Trophoblast cell (in vitro differentiated cells and primary cell): ENCODE results near the gene CR2.

Experiments
- DNase-seq, 2 donors: peaks; one replicate each; pipeline ENCODE4 v3.0.0-alpha.2; 2016
- H2AFZ ChIP-seq: 2 replicates; pipeline ENCODE4 v1.6.1; 2013; ENCODE audit warnings: low read length, moderate library complexity, mild to moderate bottlenecking; ENCODE audit not compliant: insufficient read depth, poor library complexity
- H2AK5ac ChIP-seq: 2 replicates; pipeline ENCODE4 v1.6.1; 2013; ENCODE audit warnings: mild to moderate bottlenecking, low read length
- H2BK120ac ChIP-seq: 2 replicates; pipeline ENCODE4 v1.6.1; 2013; ENCODE audit warnings: low read length, mild to moderate bottlenecking, moderate library complexity; ENCODE audit not compliant: insufficient read depth, poor library complexity
- H2BK12ac ChIP-seq: 2 replicates; pipeline ENCODE4 v1.6.1; 2013; ENCODE audit warnings: mild to moderate bottlenecking, low read length, moderate library complexity
- H2BK5ac ChIP-seq: 2 replicates; pipeline ENCODE4 v1.6.1; 2013; ENCODE audit warnings: low read length, low read depth, moderate library complexity, mild to moderate bottlenecking; ENCODE audit not compliant: poor library complexity
- H3K14ac ChIP-seq: 2 replicates; pipeline ENCODE4 v1.6.1; 2013; ENCODE audit warnings: mild to moderate bottlenecking, low read length
- H3K18ac ChIP-seq: 2 replicates; pipeline ENCODE4 v1.6.1; 2013; ENCODE audit warnings: mild to moderate bottlenecking, low read length
- H3K23ac ChIP-seq: 2 replicates; pipeline ENCODE4 v1.6.1; 2013; ENCODE audit warnings: low read length
- H3K27ac ChIP-seq: 2 replicates; pipeline ENCODE4 v1.5.1; 2013; ENCODE audit warnings: low read depth, mild to moderate bottlenecking, inconsistent platforms, low read length, moderate library complexity
- H3K27me3 ChIP-seq: 2 replicates; pipeline ENCODE4 v1.6.1; 2013; ENCODE audit warnings: inconsistent platforms, mild to moderate bottlenecking, low read length, moderate library complexity; ENCODE audit not compliant: insufficient read depth
- H3K36me3 ChIP-seq, 2 experiments: 1 replicate in 1 of 2; 2 replicates in 1 of 2; pipeline ENCODE4 v1.6.1; 2013; ENCODE audit warnings: low read length in 2 of 2, mild to moderate bottlenecking in 2 of 2, moderate library complexity in 1 of 2; ENCODE audit not compliant: insufficient read depth in 2 of 2, control insufficient read depth in 1 of 2
- H3K4ac ChIP-seq: 2 replicates; pipeline ENCODE4 v1.6.1; 2013; ENCODE audit warnings: low read depth, mild to moderate bottlenecking, low read length, moderate library complexity
- H3K4me1 ChIP-seq, 2 experiments: 1 replicate in 1 of 2; 2 replicates in 1 of 2; pipeline ENCODE4 v1.6.1; 2013; ENCODE audit warnings: low read length in 2 of 2, mild to moderate bottlenecking in 2 of 2, moderate library complexity in 1 of 2; ENCODE audit not compliant: insufficient read depth in 2 of 2, control insufficient read depth in 1 of 2
- H3K4me2 ChIP-seq: 2 replicates; pipeline ENCODE4 v1.6.1; 2013; ENCODE audit warnings: inconsistent platforms, mild to moderate bottlenecking, low read length, moderate library complexity
- H3K4me3 ChIP-seq: 2 replicates; pipeline ENCODE4 v1.5.1; 2013; ENCODE audit warnings: mild to moderate bottlenecking, low read depth, low read length, inconsistent platforms
- H3K79me1 ChIP-seq: one replicate; pipeline ENCODE4 v1.6.1; 2013; ENCODE audit warnings: low read length
- H3K79me2 ChIP-seq: 2 replicates; pipeline ENCODE4 v1.6.1; 2013; ENCODE audit warnings: low read length, mild to moderate bottlenecking; ENCODE audit not compliant: control insufficient read depth, insufficient read depth, poor library complexity
- H3K9ac ChIP-seq: 2 replicates; pipeline ENCODE4 v1.6.1; 2013; ENCODE audit warnings: mild to moderate bottlenecking, low read length
- H3K9me3 ChIP-seq: 2 replicates; pipeline ENCODE4 v1.6.1; 2013; ENCODE audit warnings: low read depth, mild to moderate bottlenecking, control low read depth, inconsistent platforms, low read length; ENCODE audit not compliant: insufficient read depth
- H4K12ac ChIP-seq: 2 replicates; pipeline ENCODE4 v1.6.1; 2013; ENCODE audit warnings: low read depth, mild to moderate bottlenecking, low read length, moderate library complexity
- H4K8ac ChIP-seq: 2 replicates; pipeline ENCODE4 v1.6.1; 2013; ENCODE audit warnings: low read depth, mild to moderate bottlenecking, low read length, moderate library complexity
- H4K91ac ChIP-seq: one replicate; pipeline ENCODE4 v1.6.1; 2013; ENCODE audit warnings: low read depth, mild to moderate bottlenecking, low read length, moderate library complexity
- WGBS: extraction: QIAGEN DNeasy Blood & Tissue Kit; methylation state at CpG from one replicate; pipeline ENCODE4 v1.1.7; 2013; ENCODE audit warnings: missing lambda C conversion rate; ENCODE audit not compliant: insufficient read length, insufficient coverage; ENCODE audit errors: extremely low coverage; 5-methylcytosine and 5-hydroxymethylcytosine counted together

Gene CR2

DNA sequence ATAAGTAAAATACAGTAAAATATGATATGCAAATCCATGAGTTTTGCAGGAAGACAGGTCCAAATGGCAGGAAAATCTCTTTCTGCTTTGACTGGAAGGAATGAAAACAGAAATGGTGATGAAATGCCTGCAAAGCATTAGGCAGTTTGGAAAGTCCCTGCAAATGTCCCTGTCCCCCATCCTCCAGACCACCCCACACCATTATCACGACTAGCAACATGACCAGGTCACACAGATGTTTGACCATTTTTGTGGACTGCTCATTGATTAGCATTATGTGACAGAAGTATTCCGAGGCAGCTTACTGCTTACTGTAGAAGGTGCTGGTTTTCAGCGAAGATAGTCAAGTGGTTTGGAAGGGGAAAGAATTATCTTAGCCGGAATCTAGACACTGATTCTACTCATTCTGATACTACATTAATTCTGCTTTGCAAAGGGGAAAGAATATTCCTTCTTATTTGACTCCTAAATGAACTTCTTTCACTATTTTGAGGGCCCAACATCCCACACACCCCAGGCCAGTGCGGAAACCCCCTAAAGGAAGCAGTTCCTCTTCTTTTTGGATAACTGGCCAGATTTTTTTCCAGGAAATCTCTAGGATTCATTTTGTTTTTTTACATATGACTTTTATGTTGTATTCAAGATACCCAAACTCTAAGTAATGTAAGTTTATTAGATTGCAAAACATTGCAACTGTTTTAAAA lies 9.5 kb upstream of the CR2 start:
- no peak overlapping the region for H4K8ac ChIP-seq
- H3K27me3 ChIP-seq: no peaks in the 10 kb centered on the region
- no peak overlapping the region for H2BK12ac ChIP-seq
- H3K79me1 ChIP-seq: no peaks in the 10 kb centered on the region
- DNase-seq: no peak
- no peak overlapping the region for H3K18ac ChIP-seq
- H3K9ac ChIP-seq: no peak overlapping the region
- H3K36me3 ChIP-seq: no peaks in the 10 kb centered on the region
- H3K23ac ChIP-seq: no peak overlapping the region
- no peak overlapping the region for H3K4me3 ChIP-seq
- H3K14ac ChIP-seq: no peak overlapping the region
- H2BK120ac ChIP-seq: no peak overlapping the region
- H4K91ac ChIP-seq: no peak overlapping the region
- H4K12ac ChIP-seq: no peak overlapping the region
- no CpG with 5 or more reads among the region's 5 CpGs for WGBS
- H2AFZ ChIP-seq: no peak overlapping the region
- no peaks in the 10 kb centered on the region for H3K4me1 ChIP-seq
- no peak overlapping the region for H3K27ac ChIP-seq
- H3K9me3 ChIP-seq: no peaks in the 10 kb centered on the region
- no peak overlapping the region for H2BK5ac ChIP-seq
- H2AK5ac ChIP-seq: no peak overlapping the region
- H3K4ac ChIP-seq: no peak overlapping the region
- H3K4me2 ChIP-seq: no peak overlapping the region
- H3K79me2 ChIP-seq: no peaks in the 10 kb centered on the region

DNA sequence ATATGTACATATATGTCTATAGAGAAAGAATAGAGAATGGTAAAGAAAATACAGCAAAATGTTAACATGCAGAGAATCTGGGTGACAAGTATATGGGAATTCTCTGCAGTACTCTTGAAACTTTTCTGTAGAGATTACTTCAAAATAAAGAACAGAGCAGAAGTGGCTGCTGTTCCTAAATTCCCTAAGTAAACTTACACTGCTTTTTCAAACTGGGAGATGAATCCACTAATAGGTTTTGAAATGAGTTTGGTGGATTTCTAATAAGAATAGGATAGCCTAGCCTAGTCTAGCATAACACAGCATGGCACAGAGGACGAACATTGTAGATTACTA lies 450 bp upstream of the CR2 start:
- no peak overlapping the region for H3K4me2 ChIP-seq
- no peaks in the 10 kb centered on the region for H3K9me3 ChIP-seq
- H3K9ac ChIP-seq: no peak overlapping the region
- no CpG with 5 or more reads among the region's 1 CpG for WGBS
- H2BK120ac ChIP-seq: no peak overlapping the region
- no peak overlapping the region for H2AFZ ChIP-seq
- H3K14ac ChIP-seq: no peak overlapping the region
- H3K79me2 ChIP-seq: no peaks in the 10 kb centered on the region
- no peak for DNase-seq
- no peak overlapping the region for H4K8ac ChIP-seq
- no peak overlapping the region for H2BK5ac ChIP-seq
- H3K79me1 ChIP-seq: no peaks in the 10 kb centered on the region
- H3K27ac ChIP-seq: no peak overlapping the region
- no peak overlapping the region for H2AK5ac ChIP-seq
- peaks cover 15% of the 10 kb centered on the region for H3K27me3 ChIP-seq
- no peak overlapping the region for H2BK12ac ChIP-seq
- no peaks in the 10 kb centered on the region for H3K36me3 ChIP-seq
- H3K4me1 ChIP-seq: peaks cover 8 to 9% of the 10 kb centered on the region in 2 experiments
- H3K4me3 ChIP-seq: no peak overlapping the region
- H3K18ac ChIP-seq: no peak overlapping the region
- no peak overlapping the region for H3K4ac ChIP-seq
- H3K23ac ChIP-seq: no peak overlapping the region
- no peak overlapping the region for H4K91ac ChIP-seq
- H4K12ac ChIP-seq: no peak overlapping the region

DNA sequence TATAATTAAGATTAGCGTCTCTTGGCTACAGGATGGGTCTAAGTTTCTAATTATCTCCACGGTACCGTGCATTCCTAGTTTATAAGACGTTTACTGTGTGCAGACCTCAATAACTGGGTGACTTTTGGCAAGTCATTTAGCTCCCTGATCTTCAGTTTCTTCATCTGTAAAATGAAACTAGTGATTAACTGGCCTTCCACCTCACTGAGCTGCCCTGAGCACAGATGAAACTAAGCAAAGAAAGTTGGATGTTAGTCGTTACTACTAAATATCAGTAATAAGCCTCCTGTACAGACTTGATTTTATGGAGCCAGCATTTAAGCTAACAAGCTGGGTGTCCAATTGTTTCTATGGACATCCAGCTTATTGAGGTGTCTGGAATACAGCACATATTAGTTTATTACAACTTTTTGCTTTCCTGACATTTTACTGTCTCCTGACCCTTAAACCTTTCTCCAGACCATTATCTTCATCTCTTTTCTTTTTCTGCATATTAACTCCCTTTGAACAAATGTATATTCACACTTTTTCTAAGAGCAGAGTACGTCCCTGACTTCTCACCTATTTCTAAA lies 1.1 kb downstream of the CR2 start:
- Histone ChIP-seq H3K4me2 (no peak overlapping the region), H3K14ac (no peak overlapping the region), H3K9ac (no peak overlapping the region), H4K91ac (no peak overlapping the region), H3K23ac (no peak overlapping the region), H2AK5ac (no peak overlapping the region), H3K18ac (no peak overlapping the region), H3K79me1 (no peaks in the 10 kb centered on the region), H4K8ac (no peak overlapping the region), H3K27me3 (peaks cover 15% of the 10 kb centered on the region), H3K4me1 (peaks cover 8 to 9% of the 10 kb centered on the region in 2 experiments), H2BK5ac (no peak overlapping the region), H2BK120ac (no peak overlapping the region), H3K79me2 (no peaks in the 10 kb centered on the region), H3K36me3 (no peaks in the 10 kb centered on the region), H4K12ac (no peak overlapping the region), H3K27ac (no peak overlapping the region), H3K4me3 (no peak overlapping the region), H3K9me3 (no peaks in the 10 kb centered on the region), H3K4ac (no peak overlapping the region), H2BK12ac (no peak overlapping the region), H2AFZ (no peak overlapping the region)
- DNase-seq: no peak
- no CpG with 5 or more reads among the region's 6 CpGs for WGBS

DNA sequence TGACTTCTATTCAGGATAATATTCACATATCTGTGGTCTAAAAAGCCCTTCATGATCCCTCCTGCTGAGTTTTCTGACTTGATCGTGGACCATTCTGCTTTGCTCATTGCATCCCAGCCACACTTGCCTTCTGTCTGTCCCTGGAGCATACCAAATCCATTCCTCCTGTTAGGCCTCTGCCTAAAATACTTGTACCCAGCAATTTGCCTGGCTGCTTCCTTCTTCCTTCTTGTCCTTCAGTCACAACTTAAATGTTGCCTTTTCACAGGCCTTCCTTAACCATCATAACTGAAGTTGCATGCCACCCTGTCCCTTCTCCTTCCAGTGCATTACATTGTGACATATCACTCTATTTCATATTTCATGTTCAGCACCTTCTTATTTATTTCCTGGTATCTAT lies 4.3 kb downstream of the CR2 start:
- Histone ChIP-seq H3K4me2 (no peak overlapping the region), H3K79me1 (no peaks in the 10 kb centered on the region), H4K91ac (no peak overlapping the region), H3K4me3 (no peak overlapping the region), H3K4ac (no peak overlapping the region), H3K79me2 (no peaks in the 10 kb centered on the region), H3K9me3 (no peaks in the 10 kb centered on the region), H3K9ac (no peak overlapping the region), H2AFZ (no peak overlapping the region), H2BK12ac (no peak overlapping the region), H3K4me1 (peaks cover 8 to 9% of the 10 kb centered on the region in 2 experiments), H3K27me3 (peaks cover 15% of the 10 kb centered on the region), H3K14ac (no peak overlapping the region), H4K8ac (no peak overlapping the region), H2BK5ac (no peak overlapping the region), H3K18ac (no peak overlapping the region), H3K23ac (no peak overlapping the region), H4K12ac (no peak overlapping the region), H3K27ac (no peak overlapping the region), H3K36me3 (no peaks in the 10 kb centered on the region), H2BK120ac (no peak overlapping the region), H2AK5ac (no peak overlapping the region)
- no peak for DNase-seq
- no CpG with 5 or more reads among the region's 1 CpG for WGBS
